Activated CD4-positive, alpha-beta T cell treated with anti-CD3 and anti-CD28 coated beads, Interleukin-2, Interleukin-6, amounts not matched to agents 100 ng/mL and 50 ng/mL, durations not matched to agents 16 hours and 8 hours (primary cell): ENCODE data around the gene DSCAML1.

ENCODE experiments used
- DNase-seq: peaks from one replicate; pipeline ENCODE4 v3.0.0-alpha.2; 2020

The DSCAML1 gene

GRCh38 chr11:117750357-117750756 lies 46.7 kb downstream of the DSCAML1 start:
- no peak for DNase-seq

GRCh38 chr11:117749541-117749910 lies 47.5 kb downstream of the DSCAML1 start:
- DNase-seq = no peak

- no peak for DNase-seq
Observed at GRCh38 chr11:117748771-117749540, 48.1 kb downstream of the DSCAML1 start.

GRCh38 chr11:117747892-117748291 lies 49.1 kb downstream of the DSCAML1 start:
- DNase-seq = no peak

DNA sequence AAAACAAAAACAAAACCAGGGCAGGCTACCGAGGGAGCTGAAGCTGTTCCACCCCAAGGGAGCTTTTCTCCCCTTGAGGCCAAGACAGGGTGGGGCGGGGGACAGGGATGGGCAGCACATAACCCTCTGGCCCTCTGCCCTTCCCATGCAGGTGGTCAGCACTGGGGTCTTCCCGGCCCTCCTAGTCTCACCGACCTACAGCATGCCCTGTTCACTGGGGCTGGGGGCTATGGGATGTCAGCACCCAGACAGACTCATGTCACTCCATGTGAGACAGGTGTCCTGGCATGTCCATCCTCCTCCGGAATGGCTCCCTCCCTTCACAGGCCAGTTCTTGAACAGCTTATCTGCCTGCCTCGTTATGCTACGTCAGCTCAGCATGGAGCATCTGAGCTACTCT lies 51.7 kb downstream of the DSCAML1 start:
- DNase-seq = no peak

DNA sequence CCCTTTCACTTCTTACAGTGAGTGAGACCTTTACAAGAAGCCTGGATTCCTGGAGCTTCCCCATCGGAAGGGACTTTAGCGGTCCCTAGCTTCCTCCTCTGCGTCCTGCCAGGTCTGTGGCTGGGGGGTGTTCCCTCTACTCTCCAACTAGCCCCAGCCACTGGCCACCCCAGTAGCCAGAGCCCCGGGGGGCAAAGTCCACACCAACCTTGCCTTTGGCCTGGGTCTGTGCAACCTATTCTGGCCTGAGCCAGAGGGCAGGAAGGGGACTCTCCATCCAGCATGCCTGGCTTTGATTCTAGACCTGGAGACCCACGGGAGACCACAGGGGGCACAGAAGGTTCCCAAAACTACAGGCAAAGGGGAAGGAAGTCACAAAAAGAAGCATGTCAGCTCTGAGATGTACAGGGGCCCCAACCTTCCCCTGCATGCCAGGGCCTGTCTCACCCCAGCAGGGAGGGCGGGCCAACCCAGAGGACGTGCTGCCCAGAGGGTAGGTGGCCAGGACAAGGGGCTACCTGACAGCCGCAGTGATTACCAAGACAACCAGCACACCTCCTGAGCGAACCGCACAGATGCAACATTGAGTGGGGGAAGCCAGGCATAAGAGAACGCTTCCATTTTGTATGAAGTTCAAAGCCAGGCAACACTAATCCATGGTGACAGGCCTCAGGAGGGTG lies 52.4 kb downstream of the DSCAML1 start:
- DNase-seq = no peak

- DNase-seq = no peak
Observed at GRCh38 chr11:117743121-117743815, 53.7 kb downstream of the DSCAML1 start.

DNA sequence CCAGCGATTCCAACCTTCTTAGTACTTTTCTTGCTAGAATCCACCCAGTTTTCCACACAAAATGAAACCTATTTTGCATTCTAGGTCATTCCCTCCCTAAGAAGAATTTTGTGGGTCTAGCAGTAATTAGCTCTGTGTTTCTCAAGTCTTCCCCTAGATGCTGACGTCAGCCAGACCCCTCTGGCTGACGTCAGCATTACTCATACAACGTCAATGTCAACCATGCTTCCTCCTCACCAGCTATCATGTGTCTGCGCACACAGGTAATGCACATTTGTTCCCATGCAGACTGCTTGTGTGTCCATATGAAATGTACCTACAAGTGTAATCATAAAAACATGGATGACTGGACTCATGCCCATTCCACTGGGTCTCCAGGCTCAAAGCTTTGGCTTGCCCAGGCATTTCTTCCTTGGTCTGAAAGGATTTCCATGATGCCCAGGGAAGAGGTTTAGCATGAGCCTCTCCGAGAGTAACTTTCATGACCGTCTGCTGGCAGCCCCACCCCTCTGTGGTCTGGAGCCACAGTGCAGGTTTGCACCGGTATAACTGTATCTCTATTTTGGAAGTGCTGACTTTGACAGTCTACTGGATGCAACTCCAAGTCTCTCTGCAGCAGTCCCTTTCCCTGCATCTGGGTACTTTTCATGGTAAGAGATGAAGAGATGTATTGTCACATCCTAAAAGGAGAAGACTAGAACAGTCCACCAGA lies 58.6 kb downstream of the DSCAML1 start:
- no peak for DNase-seq

GRCh38 chr11:117735350-117735977 lies 61.6 kb downstream of the DSCAML1 start:
- DNase-seq = no peak

- DNase-seq = no peak
Observed at GRCh38 chr11:117734601-117735024, 62.4 kb downstream of the DSCAML1 start.

DNA sequence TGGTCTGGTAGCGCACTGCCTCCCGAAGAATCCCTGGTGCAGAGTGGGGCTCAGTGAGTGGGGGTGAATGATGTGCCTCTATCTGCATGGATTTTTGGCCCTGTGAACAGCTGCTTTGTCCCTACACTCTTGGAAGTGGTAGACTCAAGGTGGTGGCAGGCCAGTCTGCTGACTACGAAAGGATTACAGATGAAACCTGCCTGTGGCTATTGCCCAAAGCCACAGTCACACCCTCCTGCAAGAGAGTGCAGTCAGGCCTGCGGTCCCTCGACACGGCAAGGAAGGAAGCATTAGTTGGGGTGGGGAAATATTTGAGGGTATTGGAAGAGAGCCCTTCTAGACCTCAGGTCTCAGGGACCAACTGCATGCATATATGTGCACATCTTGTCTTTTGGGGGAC lies 63.7 kb downstream of the DSCAML1 start:
- DNase-seq = no peak

GRCh38 chr11:117731722-117732290 lies 65.2 kb downstream of the DSCAML1 start:
- DNase-seq = no peak

GRCh38 chr11:117730208-117730800 lies 66.7 kb downstream of the DSCAML1 start:
- no peak for DNase-seq

DNA sequence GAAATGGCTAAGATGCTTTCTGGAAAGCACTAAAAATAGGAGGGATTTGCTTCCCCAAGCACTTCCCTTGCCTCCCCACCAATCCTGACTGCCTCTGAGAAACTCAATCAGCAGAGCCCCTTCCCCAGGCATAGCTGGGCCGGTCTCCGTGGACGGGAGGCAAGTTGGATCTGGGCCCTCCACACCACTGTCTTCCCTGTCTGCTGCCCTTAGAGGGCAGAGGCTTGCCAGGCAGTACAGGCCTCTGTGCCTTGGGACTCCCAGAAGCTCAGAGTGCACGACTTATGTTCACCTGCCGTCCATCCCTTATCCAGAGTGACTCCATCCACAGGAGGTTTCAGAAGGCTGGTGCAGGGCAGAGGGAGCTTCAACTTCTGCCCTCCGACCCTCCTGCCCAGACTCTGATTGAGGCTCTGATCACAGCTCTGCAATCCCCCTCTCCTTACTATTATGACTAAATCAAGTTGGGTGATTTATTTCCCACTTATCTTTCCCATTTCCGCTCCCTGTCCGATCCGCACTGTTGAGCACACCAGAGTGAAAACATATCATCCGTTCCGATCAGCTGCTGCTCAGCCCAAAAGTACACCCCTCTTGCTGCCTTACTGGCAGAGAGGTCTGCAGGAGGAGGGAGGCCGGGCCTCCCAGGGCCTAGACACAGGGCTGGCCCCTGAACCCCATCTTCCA lies 71.8 kb downstream of the DSCAML1 start:
- no peak for DNase-seq

GRCh38 chr11:117724621-117725020 lies 72.4 kb downstream of the DSCAML1 start:
- no peak for DNase-seq

DNA sequence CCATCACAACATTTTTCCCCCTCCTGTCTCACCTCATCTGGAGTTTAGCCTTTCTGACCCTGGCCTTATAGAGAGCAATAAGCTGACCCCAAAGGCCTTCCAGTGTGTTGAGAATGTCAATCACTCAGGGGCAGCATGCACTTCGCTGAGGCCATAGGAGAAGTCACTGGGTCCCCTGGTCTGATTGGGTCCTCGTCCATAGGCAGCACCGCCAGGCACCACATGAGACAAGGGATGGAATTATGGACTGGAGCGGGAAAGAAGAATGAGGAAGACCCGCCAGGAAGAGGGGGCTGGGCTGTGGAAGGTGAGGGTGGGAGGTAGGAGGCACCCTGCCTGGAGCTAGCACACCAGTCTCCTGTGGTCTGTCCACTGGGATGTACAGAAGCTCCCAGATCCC lies 72.9 kb downstream of the DSCAML1 start:
- DNase-seq = no peak

DNA sequence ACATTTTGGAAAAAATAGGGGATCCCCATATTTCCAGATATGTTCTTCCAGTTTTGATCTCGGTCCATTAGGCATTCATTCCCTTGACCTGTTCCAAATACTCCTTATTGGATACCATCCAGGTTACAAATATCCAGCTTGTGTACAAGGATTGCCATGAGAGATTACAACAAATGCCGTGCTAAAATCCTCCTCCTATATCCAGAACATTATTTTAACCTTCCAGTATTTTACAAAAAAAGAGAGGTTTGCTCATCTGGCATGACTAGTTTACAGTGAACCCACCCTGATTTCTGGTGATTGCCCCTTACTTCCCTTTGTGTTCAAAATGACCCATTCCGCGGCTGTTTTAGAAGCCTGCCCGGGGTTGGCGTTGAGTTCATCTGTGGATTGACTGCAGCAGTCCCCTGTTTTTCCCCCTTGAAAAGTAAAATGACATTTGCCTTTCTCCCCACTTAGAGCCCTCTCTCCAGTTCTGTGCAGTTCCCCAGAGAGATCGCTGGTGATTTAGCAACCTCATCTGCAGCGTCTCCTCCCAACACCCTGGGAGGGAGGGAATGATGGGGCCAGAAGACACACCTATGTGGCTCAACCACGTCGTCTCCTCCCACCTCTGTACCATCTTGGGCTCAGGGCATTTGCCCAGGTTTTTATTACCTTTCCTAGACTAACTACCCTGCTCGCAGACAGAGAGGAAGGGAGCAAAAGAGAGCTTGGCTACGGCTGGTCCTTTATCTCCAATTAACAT lies 73.6 kb downstream of the DSCAML1 start:
- DNase-seq = no peak

GRCh38 chr11:117722082-117722481 lies 74.9 kb downstream of the DSCAML1 start:
- no peak for DNase-seq

- DNase-seq = no peak
Observed at GRCh38 chr11:117720061-117720511, 76.9 kb downstream of the DSCAML1 start.

DNA sequence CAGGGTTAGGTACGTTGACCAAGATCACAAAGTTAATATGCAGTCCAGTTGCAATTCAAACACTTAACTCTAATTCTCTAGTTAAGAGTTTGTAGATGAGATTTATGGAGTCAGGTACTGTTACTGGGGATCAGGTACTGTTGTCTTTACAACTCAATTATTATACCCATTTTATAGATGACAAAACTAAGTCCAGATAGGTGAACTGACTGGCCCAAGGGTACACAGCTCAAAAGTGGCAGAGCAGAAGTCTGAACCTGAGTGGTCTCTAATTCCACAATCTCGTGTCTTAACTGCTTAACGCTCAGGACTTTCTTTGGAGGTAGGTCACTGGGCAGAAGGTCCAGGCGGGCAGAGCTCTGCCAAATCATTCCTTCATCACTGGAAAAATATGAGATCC lies 77.5 kb downstream of the DSCAML1 start:
- DNase-seq = no peak
